H1 (cell line): ENCODE results near the gene TNFAIP8L3. TPM values are rescaled to one million over a fixed set of nuclear protein-coding genes. Genes with fewer than 3 reads are reported as not detected.

Experiments used
- CTCF ChIA-PET: fragments of 300-600 bp; sonication (Branson Sonifier 250); formaldehyde crosslinking; loops from one replicate; lab custom pipeline; 2021; ENCODE audit not compliant: partially characterized antibody; lab: Charles Lee
- POLR2A ChIA-PET: fragments of 300-600 bp; sonication (Branson Sonifier 250); formaldehyde crosslinking; loops from one replicate; lab custom pipeline; 2021; ENCODE audit warnings: inconsistent platforms; ENCODE audit not compliant: partially characterized antibody; lab: Charles Lee
- DNase-seq, 2 experiments: peaks; one replicate each; pipeline versions ENCODE4 v3.0.0 to v3.0.0-alpha.2; 2010 to 2022; ENCODE audit warnings: low spot score in 2 of 2, low read depth in 1 of 2, mixed read lengths in 1 of 2
- FAIRE-seq: peaks from 2 replicates; lab custom pipeline; 2011; peaks lifted over from hg19 to GRCh38; lab: Jason Lieb, UNC
- H2AFZ ChIP-seq: 2 replicates; pipeline ENCODE4 v1.8.1; 2012; ENCODE audit warnings: low read length, inconsistent platforms
- H2AK5ac ChIP-seq: 2 replicates; pipeline ENCODE4 v1.6.1; 2013; ENCODE audit warnings: low read depth, low read length
- H2BK120ac ChIP-seq: replicated peaks from 2 replicates; pipeline ENCODE3; 2013; ENCODE audit warnings: low read depth, low read length, inconsistent platforms
- H2BK12ac ChIP-seq: 2 replicates; pipeline ENCODE4 v1.6.1; 2013; ENCODE audit warnings: low read depth, low read length
- H2BK15ac ChIP-seq: 2 replicates; pipeline ENCODE4 v1.6.1; 2013; ENCODE audit warnings: low read length
- H2BK20ac ChIP-seq: 2 replicates; pipeline ENCODE4 v1.6.1; 2013; ENCODE audit warnings: low read length
- H2BK5ac ChIP-seq: 2 replicates; pipeline ENCODE4 v1.6.1; 2013; ENCODE audit warnings: low read depth, low read length
- H3K14ac ChIP-seq: 2 replicates; pipeline ENCODE4 v1.6.1; 2013; ENCODE audit warnings: inconsistent platforms; ENCODE audit not compliant: insufficient read length
- H3K18ac ChIP-seq: 2 replicates; pipeline ENCODE4 v1.6.1; 2013; ENCODE audit warnings: low read length; ENCODE audit errors: extremely low read depth
- H3K23ac ChIP-seq: 2 replicates; pipeline ENCODE4 v1.6.1; 2013; ENCODE audit warnings: inconsistent platforms; ENCODE audit not compliant: insufficient read length
- H3K23me2 ChIP-seq: 2 replicates; pipeline ENCODE4 v1.6.1; 2013; ENCODE audit warnings: low read depth, low read length
- H3K27ac ChIP-seq: 2 replicates; pipeline ENCODE4 v1.6.1; 2011; ENCODE audit warnings: low read depth, low read length, inconsistent platforms
- H3K27me3 ChIP-seq, 4 experiments: replicated peaks in 1 of 4; 1 replicate in 1 of 4; 2 replicates in 3 of 4; pipeline versions ENCODE4 v1.6.1 to v1.8.1; 2011 to 2013; ENCODE audit warnings: low read length in 3 of 4, mild to moderate bottlenecking in 3 of 4, inconsistent platforms in 2 of 4, mixed read lengths in 2 of 4, moderate library complexity in 1 of 4; ENCODE audit not compliant: control insufficient read depth in 3 of 4, insufficient read depth in 3 of 4; ENCODE audit errors: extremely low read depth in 1 of 4
- H3K36me3 ChIP-seq, 4 experiments: 2 replicates each; pipeline versions ENCODE4 v1.6.1 to v1.8.1; 2011 to 2013; ENCODE audit warnings: mild to moderate bottlenecking in 4 of 4, low read length in 3 of 4, moderate library complexity in 2 of 4, control low read depth in 1 of 4, inconsistent platforms in 1 of 4; ENCODE audit not compliant: insufficient read depth in 4 of 4, control insufficient read depth in 2 of 4
- H3K4ac ChIP-seq: replicated peaks from 2 replicates; pipeline ENCODE3; 2013; ENCODE audit warnings: low read length, low read depth, mixed read lengths, inconsistent platforms; ENCODE audit not compliant: insufficient read length
- H3K4me1 ChIP-seq, 4 experiments: replicated peaks in 1 of 4; 1 replicate in 1 of 4; 2 replicates in 3 of 4; pipeline versions ENCODE4 v1.6.1 to v1.8.1; 2011 to 2013; ENCODE audit warnings: low read length in 3 of 4, inconsistent platforms in 2 of 4, mixed read lengths in 1 of 4; ENCODE audit not compliant: insufficient read depth in 4 of 4, control insufficient read depth in 3 of 4
- H3K4me2 ChIP-seq, 2 experiments: 2 replicates each; pipeline versions ENCODE4 v1.6.1 to v1.8.1; 2011 to 2013; ENCODE audit warnings: low read depth in 2 of 2, low read length in 2 of 2, control low read depth in 1 of 2, inconsistent platforms in 1 of 2, mild to moderate bottlenecking in 1 of 2; ENCODE audit not compliant: insufficient read depth in 1 of 2
- H3K4me3 ChIP-seq, 4 experiments: fragments of 200-600, 300-600 bp in 1 of 4; sonication (generic), shearing (Covaris generic), sonication (Bioruptor Twin) in 1 of 4; 2 replicates each; pipeline versions ENCODE4 v1.5.1 to v1.8.1; 2011 to 2016; ENCODE audit warnings: low read length in 4 of 4, low read depth in 3 of 4, control low read depth in 2 of 4, inconsistent platforms in 2 of 4, mild to moderate bottlenecking in 2 of 4, mixed read lengths in 1 of 4, moderate library complexity in 1 of 4; ENCODE audit not compliant: insufficient read depth in 2 of 4; ENCODE audit errors: extremely low read depth in 1 of 4
- H3K56ac ChIP-seq: replicated peaks from 2 replicates; pipeline ENCODE3; 2013; ENCODE audit warnings: low read depth, mild to moderate bottlenecking, mixed read lengths, low read length, inconsistent platforms; ENCODE audit not compliant: insufficient read length
- H3K79me1 ChIP-seq: 2 replicates; pipeline ENCODE4 v1.6.1; 2013; ENCODE audit warnings: low read depth, low read length, control low read depth
- H3K79me2 ChIP-seq, 2 experiments: 2 replicates each; pipeline versions ENCODE4 v1.6.1 to v1.8.1; 2012 to 2013; ENCODE audit warnings: low read length in 2 of 2, mild to moderate bottlenecking in 2 of 2, inconsistent platforms in 1 of 2; ENCODE audit not compliant: insufficient read depth in 2 of 2, control insufficient read depth in 1 of 2
- H3K9ac ChIP-seq, 4 experiments: replicated peaks in 1 of 4; 1 replicate in 1 of 4; 2 replicates in 3 of 4; pipeline versions ENCODE4 v1.6.1 to v1.8.1; 2011 to 2013; ENCODE audit warnings: low read depth in 3 of 4, low read length in 3 of 4, control low read depth in 2 of 4, mild to moderate bottlenecking in 2 of 4, moderate library complexity in 2 of 4, inconsistent platforms in 1 of 4; ENCODE audit errors: extremely low read depth in 1 of 4
- H3K9me3 ChIP-seq, 2 experiments: 2 replicates each; pipeline versions ENCODE4 v1.6.1 to v1.8.1; 2012 to 2013; ENCODE audit warnings: mild to moderate bottlenecking in 2 of 2, moderate library complexity in 2 of 2, control low read depth in 1 of 2, inconsistent platforms in 1 of 2, low read depth in 1 of 2, low read length in 1 of 2, mixed read lengths in 1 of 2; ENCODE audit not compliant: insufficient read depth in 2 of 2
- H4K20me1 ChIP-seq, 2 experiments: replicated peaks in 1 of 2; 2 replicates each; pipeline versions ENCODE3 to v1.8.1; 2011 to 2013; ENCODE audit warnings: inconsistent platforms in 2 of 2, low read length in 2 of 2, mild to moderate bottlenecking in 1 of 2; ENCODE audit not compliant: insufficient read depth in 2 of 2, control insufficient read depth in 1 of 2
- H4K5ac ChIP-seq: 2 replicates; pipeline ENCODE4 v1.6.1; 2013; ENCODE audit warnings: low read length, low read depth, mixed read lengths, inconsistent platforms; ENCODE audit not compliant: insufficient read length
- H4K8ac ChIP-seq: 2 replicates; pipeline ENCODE4 v1.8.0; 2013; ENCODE audit warnings: mild to moderate bottlenecking, moderate library complexity, low read length, inconsistent platforms; ENCODE audit not compliant: insufficient read depth; ENCODE audit errors: extremely low read depth
- H4K91ac ChIP-seq: replicated peaks from 2 replicates; pipeline ENCODE3; 2013; ENCODE audit warnings: low read length, mixed read lengths, inconsistent platforms; ENCODE audit not compliant: insufficient read length
- BCL11A ChIP-seq, 2 experiments: IDR thresholded peaks; one replicate each; pipeline ENCODE4 v1.6.1; 2011; ENCODE audit warnings: low read depth in 2 of 2, low read length in 2 of 2, mild to moderate bottlenecking in 2 of 2
- CBX8 ChIP-seq: fragments of 300-800, 300-1000 bp; sonication (generic); IDR thresholded peaks from 2 replicates; pipeline ENCODE4 v1.7.1; 2016; ENCODE audit warnings: low read depth, low read length, borderline replicate concordance
- CREB1 ChIP-seq: IDR thresholded peaks from 2 replicates; pipeline ENCODE4 v1.6.1; 2012; ENCODE audit warnings: inconsistent platforms
- EP300 ChIP-seq, 2 experiments: IDR thresholded peaks; 1 replicate in 1 of 2; 2 replicates in 1 of 2; pipeline ENCODE4 v1.6.1; 2011 to 2012; ENCODE audit warnings: low read depth in 2 of 2, low read length in 2 of 2, mild to moderate bottlenecking in 2 of 2, borderline replicate concordance in 1 of 2, inconsistent platforms in 1 of 2, moderate library complexity in 1 of 2
- FOSL1 ChIP-seq: IDR thresholded peaks from 2 replicates; pipeline ENCODE4 v1.6.1; 2011; ENCODE audit warnings: mild to moderate bottlenecking, low read depth, low read length, moderate library complexity; ENCODE audit not compliant: insufficient read depth
- GTF2F1 ChIP-seq: IDR thresholded peaks from 2 replicates; pipeline ENCODE4 v1.6.1; 2012; ENCODE audit warnings: low read depth, low read length, improper control_type of control experiment, borderline replicate concordance
- HDAC6 ChIP-seq: IDR thresholded peaks from one replicate; pipeline ENCODE4 v1.7.1; 2012; ENCODE audit warnings: low read depth, mild to moderate bottlenecking, inconsistent platforms, low read length, moderate library complexity
- NANOG ChIP-seq: IDR thresholded peaks from 2 replicates; pipeline ENCODE4 v1.6.1; 2011; ENCODE audit warnings: low read length, low read depth, mild to moderate bottlenecking, inconsistent platforms; ENCODE audit not compliant: insufficient read depth, poor library complexity, severe bottlenecking
- SAP30 ChIP-seq: fragments of 300-600 bp; sonication (generic); IDR thresholded peaks from 2 replicates; pipeline ENCODE4 v1.7.1; 2012; ENCODE audit warnings: low read length, moderate library complexity, mild to moderate bottlenecking, inconsistent platforms; ENCODE audit not compliant: insufficient read depth, insufficient replicate concordance
- SIX5 ChIP-seq: IDR thresholded peaks from 2 replicates; pipeline ENCODE4 v1.6.1; 2011; ENCODE audit warnings: mild to moderate bottlenecking, low read depth, low read length
- SRF ChIP-seq: IDR thresholded peaks from 2 replicates; pipeline ENCODE4 v1.6.1; 2011; ENCODE audit warnings: mild to moderate bottlenecking, low read depth, low read length, moderate library complexity
- TAF1 ChIP-seq: IDR thresholded peaks from 2 replicates; pipeline ENCODE4 v1.6.1; 2011; ENCODE audit warnings: mild to moderate bottlenecking, low read depth, low read length
- WGBS, 2 experiments: shearing (Covaris generic) in 1 of 2; methylation state at CpG; one replicate each; pipeline versions ENCODE4 v1.1.6 to v1.1.7; 2013 to 2015; ENCODE audit warnings: low lambda C conversion rate in 2 of 2, mixed read lengths in 2 of 2, inconsistent platforms in 1 of 2, low coverage in 1 of 2, missing lambda C conversion rate in 1 of 2; ENCODE audit not compliant: insufficient replicate concordance in 2 of 2, insufficient coverage in 1 of 2, insufficient read length in 1 of 2; ENCODE audit errors: extremely low coverage in 1 of 2, missing lambda C conversion rate in 1 of 2; 5-methylcytosine and 5-hydroxymethylcytosine counted together
- polyA plus RNA-seq, 7 experiments: library from polyadenylated mRNA; depleted of rRNA in 3 of 7; stranded (reverse) in 5 of 7; unstranded in 2 of 7; fragments of >200 nt in 5 of 7; fragments of 200-250 nt in 2 of 7; gene quantifications; 1 replicate in 5 of 7; 2 replicates in 1 of 7; 4 replicates in 1 of 7; pipeline versions ENCODE4 v1.2.1 to v1.2.3, GENCODE V29; 2011 to 2013; ENCODE audit warnings: missing spikeins in 2 of 7, mixed read lengths in 2 of 7
- total RNA-seq: library from RNA; stranded (reverse); fragmentation: NEBNext Ultra II Directional; extraction: Animal tissue kit (Norgen Biotek cat#: 25700); gene quantifications from 2 replicates; pipeline ENCODE4 v1.2.1, GENCODE V29; 2021
- TF ChIP-seq, protein P1 (sequence below): IDR thresholded peaks from 2 replicates; pipeline ENCODE4 v1.6.1; 2012; ENCODE audit warnings: low read length, inconsistent platforms

Gene TNFAIP8L3
- total and polyA plus RNA-seq, 2 of the 8 experiments (the other 6 are each of a cell fraction or from before 2014, with no cell fraction given) = 0.23 to 0.67 TPM

DNA sequence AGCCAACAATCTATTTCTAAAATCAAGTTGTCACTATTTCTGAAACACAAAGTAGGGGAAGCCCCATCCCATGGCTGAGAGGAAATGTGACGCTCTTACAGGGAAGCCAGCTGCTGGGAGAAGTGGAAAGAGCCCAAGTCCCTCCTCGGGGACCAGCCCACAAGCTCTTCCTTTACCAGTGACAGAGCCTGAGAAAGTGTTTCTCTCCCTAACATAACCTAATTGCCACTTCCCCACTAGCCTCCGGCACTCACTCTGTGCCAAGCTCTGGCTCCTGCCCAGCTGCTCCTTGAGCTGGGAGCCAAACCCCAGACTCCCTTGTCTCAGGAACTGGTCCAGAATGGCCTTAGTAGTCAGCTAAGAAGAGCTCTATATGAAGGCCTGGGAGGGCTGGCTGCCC, 42.9 kb downstream of the TNFAIP8L3 start:
- peaks cover 0 to 4% (median 0%) of the 10 kb centered on the region in 4 experiments; a peak in 1 of 7 replicates for H3K4me1 ChIP-seq
- no peak overlapping the region for H2BK5ac ChIP-seq
- no peaks in the 10 kb centered on the region for H3K9me3 ChIP-seq
- ChIA-PET POLR2A (no interaction called here), CTCF (interaction anchor here (0.9 to 1.2 kb wide), 5 partner anchors 9 to 57 kb away, joined by 3 to 4 read pairs (median 3); no protein-coding TSS in a partner anchor)
- H3K27ac ChIP-seq = no peak overlapping the region
- no peak overlapping the region for H2BK20ac ChIP-seq
- H3K4me2 ChIP-seq = no peak overlapping the region
- H2AFZ ChIP-seq = no peak overlapping the region
- H3K4me3 ChIP-seq = no peak overlapping the region
- H4K20me1 ChIP-seq = no peaks in the 10 kb centered on the region
- H3K23ac ChIP-seq = no peak overlapping the region
- H3K4ac ChIP-seq = no peak overlapping the region
- H2BK15ac ChIP-seq = no peak overlapping the region
- H2BK120ac ChIP-seq = no peak overlapping the region
- DNase-seq (no peak), FAIRE-seq (no peak)
- H4K91ac ChIP-seq = no peak overlapping the region
- H3K79me2 ChIP-seq = no peaks in the 10 kb centered on the region
- no peak overlapping the region for H4K8ac ChIP-seq
- no peak overlapping the region for H4K5ac ChIP-seq
- H3K9ac ChIP-seq = no peak overlapping the region
- no peak overlapping the region for H2AK5ac ChIP-seq
- no peaks in the 10 kb centered on the region for H3K27me3 ChIP-seq
- H3K14ac ChIP-seq = no peak overlapping the region
- H3K36me3 ChIP-seq = no peaks in the 10 kb centered on the region
- no peaks in the 10 kb centered on the region for H3K23me2 ChIP-seq
- H3K56ac ChIP-seq = no peak overlapping the region
- H3K18ac ChIP-seq = no peak overlapping the region
- 82% methylated on average over 3 of the region's 3 CpGs; no CpG with 5 or more reads in 1 of the 2 experiments for WGBS, 2 experiments
- H2BK12ac ChIP-seq = no peak overlapping the region
- no peaks in the 10 kb centered on the region; the same call in 1 of the 2 replicates for H3K79me1 ChIP-seq
- TF ChIP-seq GTF2F1 = no peak
- TF ChIP-seq CBX8 = no peak
- TF ChIP-seq BCL11A (IDR thresholded peaks at IDR 0.05; ENCODE audit: low read depth in 2 of 2, low read length in 2 of 2) = no peak
- TF ChIP-seq CREB1 = no peak
- no peak for TF ChIP-seq SIX5
- no peak for TF ChIP-seq SRF
- no peak for TF ChIP-seq HDAC6
- no peak for TF ChIP-seq FOSL1
- TF ChIP-seq EP300 (IDR thresholded peaks at IDR 0.05; ENCODE audit: borderline replicate concordance in 1 of 2, low read depth in 2 of 2, low read length in 2 of 2) = no peak
- no peak for TF ChIP-seq TAF1
- TF ChIP-seq, protein P1, sequence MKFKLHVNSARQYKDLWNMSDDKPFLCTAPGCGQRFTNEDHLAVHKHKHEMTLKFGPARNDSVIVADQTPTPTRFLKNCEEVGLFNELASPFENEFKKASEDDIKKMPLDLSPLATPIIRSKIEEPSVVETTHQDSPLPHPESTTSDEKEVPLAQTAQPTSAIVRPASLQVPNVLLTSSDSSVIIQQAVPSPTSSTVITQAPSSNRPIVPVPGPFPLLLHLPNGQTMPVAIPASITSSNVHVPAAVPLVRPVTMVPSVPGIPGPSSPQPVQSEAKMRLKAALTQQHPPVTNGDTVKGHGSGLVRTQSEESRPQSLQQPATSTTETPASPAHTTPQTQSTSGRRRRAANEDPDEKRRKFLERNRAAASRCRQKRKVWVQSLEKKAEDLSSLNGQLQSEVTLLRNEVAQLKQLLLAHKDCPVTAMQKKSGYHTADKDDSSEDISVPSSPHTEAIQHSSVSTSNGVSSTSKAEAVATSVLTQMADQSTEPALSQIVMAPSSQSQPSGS = no peak
- TF ChIP-seq SAP30 = no peak
- no peak for TF ChIP-seq NANOG
